ENCODE measurements around the gene EIF2S3. TPM values are rescaled to one million over a fixed set of nuclear protein-coding genes. Genes with fewer than 3 reads are reported as not detected.

The EIF2S3 gene
- total RNA-seq, 1 donor from 2014 or later: 426 TPM

GRCh38 chrX:24117258-24117657 is 62.5 kb downstream of the EIF2S3 start:
- no peak for DNase-seq (ENCODE audit: low read depth, low spot score)
- H3K4me3 Mint-ChIP-seq: no peak overlapping the region
- H3K27ac Mint-ChIP-seq (ENCODE audit: unreplicated experiment): no peak overlapping the region
- no peaks in the 10 kb centered on the region for H3K36me3 Mint-ChIP-seq (ENCODE audit: low read depth)
- H3K9me3 Mint-ChIP-seq: no peaks in the 10 kb centered on the region
- H3K27me3 Mint-ChIP-seq (ENCODE audit: low read depth): no peaks in the 10 kb centered on the region
- no peaks in the 10 kb centered on the region for H3K4me1 Mint-ChIP-seq
- no peak for TF ChIP-seq CTCF (conservative IDR thresholded peaks at IDR 0.05)

GRCh38 chrX:24124244-24124799 is 69.6 kb downstream of the EIF2S3 start:
- Mint-ChIP-seq H3K36me3 (ENCODE audit: low read depth) (no peaks in the 10 kb centered on the region), H3K27ac (ENCODE audit: unreplicated experiment) (no peak overlapping the region), H3K27me3 (ENCODE audit: low read depth) (no peaks in the 10 kb centered on the region), H3K9me3 (peaks cover 3% of the 10 kb centered on the region), H3K4me3 (no peak overlapping the region), H3K4me1 (no peaks in the 10 kb centered on the region)
- no peak for DNase-seq (ENCODE audit: low read depth, low spot score)
- TF ChIP-seq CTCF (conservative IDR thresholded peaks at IDR 0.05): no peak

GRCh38 chrX:24125028-24125612 is 70.4 kb downstream of the EIF2S3 start:
- DNase-seq (ENCODE audit: low read depth, low spot score): no peak
- no peaks in the 10 kb centered on the region for H3K27me3 Mint-ChIP-seq (ENCODE audit: low read depth)
- H3K27ac Mint-ChIP-seq (ENCODE audit: unreplicated experiment): no peak overlapping the region
- H3K4me1 Mint-ChIP-seq: peaks cover 2% of the 10 kb centered on the region
- H3K9me3 Mint-ChIP-seq: peaks cover 3% of the 10 kb centered on the region
- H3K36me3 Mint-ChIP-seq (ENCODE audit: low read depth): no peaks in the 10 kb centered on the region
- TF ChIP-seq CTCF (conservative IDR thresholded peaks at IDR 0.05): no peak
- no peak overlapping the region for H3K4me3 Mint-ChIP-seq

Other genes starting within 250 kb of the EIF2S3 start
- gene APOO, start 147.0 kb upstream of the EIF2S3 start, total RNA-seq: 91.0 and 103 TPM in 2 replicates
- gene CXorf58, start 146.9 kb upstream of the EIF2S3 start, total RNA-seq: 0.26 TPM in 1 of 2 replicates, not detected in the other
- gene KLHL15, start 27.8 kb upstream of the EIF2S3 start, total RNA-seq: 16.5 and 17.1 TPM in 2 replicates
- 83.6 and 88.4 TPM in 2 replicates for gene ZFX, start 94.8 kb downstream of the EIF2S3 start, total RNA-seq